ENCODE data around the gene RETREG1.

RETREG1 gene

GRCh38 chr5:16550316-16550952, 66.4 kb downstream of the RETREG1 start:
- Histone ChIP-seq H2AFZ (ENCODE audit: low read length) (no peak overlapping the region), H3K23ac (ENCODE audit: low read depth, low read length, poor library complexity) (no peak overlapping the region), H3K4me3 (ENCODE audit: low read length in 2 of 2) (no peak overlapping the region), H3K4me1 (ENCODE audit: control insufficient read depth in 2 of 2, insufficient read depth in 1 of 2, low read depth in 1 of 2, low read length in 2 of 2) (peaks cover 0 to 2% of the 10 kb centered on the region in 2 donors), H3K79me1 (ENCODE audit: low read depth, low read length) (peaks cover 2% of the 10 kb centered on the region), H3K27me3 (ENCODE audit: control insufficient read depth in 3 of 3, insufficient read depth in 3 of 3, low read depth in 1 of 3, low read length in 3 of 3) (peaks cover 0 to 3% (median 0%) of the 10 kb centered on the region in 3 experiments), H4K8ac (ENCODE audit: low read depth, low read length) (no peak overlapping the region), H2BK120ac (ENCODE audit: low read depth, low read length) (no peak overlapping the region), H2BK5ac (ENCODE audit: low read length) (no peak overlapping the region), H3K9me3 (replicated peaks in 1 of 2; ENCODE audit: control insufficient read depth in 2 of 2, insufficient read depth in 1 of 2, low read depth in 1 of 2, low read length in 2 of 2) (no peaks in the 10 kb centered on the region), H3K4ac (ENCODE audit: low read length) (no peak overlapping the region), H4K91ac (ENCODE audit: low read depth, low read length, poor library complexity) (no peak overlapping the region), H3K9ac (ENCODE audit: low read depth, low read length, poor library complexity) (no peak overlapping the region), H3K14ac (ENCODE audit: low read length) (no peak overlapping the region), H3K4me2 (ENCODE audit: insufficient read depth, low read length, poor library complexity, severe bottlenecking) (no peak overlapping the region), H3K36me3 (replicated peaks in 1 of 2; ENCODE audit: control insufficient read depth in 2 of 2, insufficient read depth in 2 of 2, low read length in 2 of 2) (no peaks in the 10 kb centered on the region), H2AK5ac (ENCODE audit: low read depth, low read length) (no peak overlapping the region), H2BK15ac (ENCODE audit: low read length) (no peak overlapping the region), H2BK12ac (ENCODE audit: low read length) (no peak overlapping the region), H3K27ac (replicated peaks; ENCODE audit: low read length) (no peak overlapping the region), H3K18ac (ENCODE audit: low read length) (no peak overlapping the region)
- WGBS, 2 donors (ENCODE audit: extremely low coverage in 2 of 2, insufficient read length in 2 of 2, insufficient replicate concordance in 1 of 2): no CpG with 5 or more reads among the region's 7 CpGs
- DNase-seq (ENCODE audit: low spot score): no peak

GRCh38 chr5:16549491-16550206, 67.1 kb downstream of the RETREG1 start:
- Histone ChIP-seq H2BK15ac (ENCODE audit: low read length) (no peak overlapping the region), H3K36me3 (replicated peaks in 1 of 2; ENCODE audit: control insufficient read depth in 2 of 2, insufficient read depth in 2 of 2, low read length in 2 of 2) (no peaks in the 10 kb centered on the region), H2AK5ac (ENCODE audit: low read depth, low read length) (no peak overlapping the region), H3K14ac (ENCODE audit: low read length) (no peak overlapping the region), H2BK12ac (ENCODE audit: low read length) (no peak overlapping the region), H3K9ac (ENCODE audit: low read depth, low read length, poor library complexity) (no peak overlapping the region), H3K27ac (replicated peaks; ENCODE audit: low read length) (no peak overlapping the region), H3K9me3 (replicated peaks in 1 of 2; ENCODE audit: control insufficient read depth in 2 of 2, insufficient read depth in 1 of 2, low read depth in 1 of 2, low read length in 2 of 2) (no peaks in the 10 kb centered on the region), H3K4me3 (ENCODE audit: low read length in 2 of 2) (no peak overlapping the region), H2AFZ (ENCODE audit: low read length) (no peak overlapping the region), H3K27me3 (ENCODE audit: control insufficient read depth in 3 of 3, insufficient read depth in 3 of 3, low read depth in 1 of 3, low read length in 3 of 3) (peaks cover 0 to 5% (median 0%) of the 10 kb centered on the region in 3 experiments), H3K79me1 (ENCODE audit: low read depth, low read length) (peaks cover 2% of the 10 kb centered on the region), H2BK120ac (ENCODE audit: low read depth, low read length) (no peak overlapping the region), H4K91ac (ENCODE audit: low read depth, low read length, poor library complexity) (no peak overlapping the region), H3K4me2 (ENCODE audit: insufficient read depth, low read length, poor library complexity, severe bottlenecking) (no peak overlapping the region), H2BK5ac (ENCODE audit: low read length) (no peak overlapping the region), H3K23ac (ENCODE audit: low read depth, low read length, poor library complexity) (no peak overlapping the region), H3K4ac (ENCODE audit: low read length) (no peak overlapping the region), H3K4me1 (ENCODE audit: control insufficient read depth in 2 of 2, insufficient read depth in 1 of 2, low read depth in 1 of 2, low read length in 2 of 2) (peaks cover 0 to 2% of the 10 kb centered on the region in 2 donors), H3K18ac (ENCODE audit: low read length) (no peak overlapping the region), H4K8ac (ENCODE audit: low read depth, low read length) (no peak overlapping the region)
- DNase-seq (ENCODE audit: low spot score): no peak
- no CpG with 5 or more reads among the region's 5 CpGs for WGBS, 2 donors (ENCODE audit: extremely low coverage in 2 of 2, insufficient read length in 2 of 2, insufficient replicate concordance in 1 of 2)

GRCh38 chr5:16548812-16549211, 68.0 kb downstream of the RETREG1 start:
- WGBS, 2 donors (ENCODE audit: extremely low coverage in 2 of 2, insufficient read length in 2 of 2, insufficient replicate concordance in 1 of 2): no CpG with 5 or more reads among the region's 3 CpGs
- no peak for DNase-seq (ENCODE audit: low spot score)
- H2BK5ac ChIP-seq (ENCODE audit: low read length): no peak overlapping the region

GRCh38 chr5:16548115-16548514, 68.7 kb downstream of the RETREG1 start:
- Histone ChIP-seq H2AK5ac (ENCODE audit: low read depth, low read length) (no peak overlapping the region), H3K14ac (ENCODE audit: low read length) (no peak overlapping the region), H3K23ac (ENCODE audit: low read depth, low read length, poor library complexity) (no peak overlapping the region), H3K4ac (ENCODE audit: low read length) (no peak overlapping the region), H3K18ac (ENCODE audit: low read length) (no peak overlapping the region), H3K27ac (replicated peaks; ENCODE audit: low read length) (no peak overlapping the region), H3K9ac (ENCODE audit: low read depth, low read length, poor library complexity) (no peak overlapping the region), H2BK120ac (ENCODE audit: low read depth, low read length) (no peak overlapping the region), H2BK15ac (ENCODE audit: low read length) (no peak overlapping the region), H2BK5ac (ENCODE audit: low read length) (no peak overlapping the region), H2BK12ac (ENCODE audit: low read length) (no peak overlapping the region), H3K4me3 (ENCODE audit: low read length in 2 of 2) (no peak overlapping the region), H2AFZ (ENCODE audit: low read length) (no peak overlapping the region), H3K4me2 (ENCODE audit: insufficient read depth, low read length, poor library complexity, severe bottlenecking) (no peak overlapping the region), H3K27me3 (ENCODE audit: control insufficient read depth in 3 of 3, insufficient read depth in 3 of 3, low read depth in 1 of 3, low read length in 3 of 3) (peaks cover 0 to 5% (median 0%) of the 10 kb centered on the region in 3 experiments), H3K79me1 (ENCODE audit: low read depth, low read length) (no peaks in the 10 kb centered on the region), H3K4me1 (ENCODE audit: control insufficient read depth in 2 of 2, insufficient read depth in 1 of 2, low read depth in 1 of 2, low read length in 2 of 2) (peaks cover 0 to 2% of the 10 kb centered on the region in 2 donors), H3K36me3 (replicated peaks in 1 of 2; ENCODE audit: control insufficient read depth in 2 of 2, insufficient read depth in 2 of 2, low read length in 2 of 2) (no peaks in the 10 kb centered on the region), H3K9me3 (replicated peaks in 1 of 2; ENCODE audit: control insufficient read depth in 2 of 2, insufficient read depth in 1 of 2, low read depth in 1 of 2, low read length in 2 of 2) (no peaks in the 10 kb centered on the region), H4K8ac (ENCODE audit: low read depth, low read length) (no peak overlapping the region), H4K91ac (ENCODE audit: low read depth, low read length, poor library complexity) (no peak overlapping the region)
- DNase-seq (ENCODE audit: low spot score): no peak
- WGBS, 2 donors (ENCODE audit: extremely low coverage in 2 of 2, insufficient read length in 2 of 2, insufficient replicate concordance in 1 of 2): no CpG with 5 or more reads among the region's 2 CpGs

More at GRCh38 chr5:16548812-16549211, 68.0 kb downstream of the RETREG1 start:
- H3K27ac ChIP-seq (replicated peaks; ENCODE audit: low read length): no peak overlapping the region
- H3K27me3 ChIP-seq (ENCODE audit: control insufficient read depth in 3 of 3, insufficient read depth in 3 of 3, low read depth in 1 of 3, low read length in 3 of 3): peaks cover 0 to 5% (median 0%) of the 10 kb centered on the region in 3 experiments
- H3K36me3 ChIP-seq (replicated peaks in 1 of 2; ENCODE audit: control insufficient read depth in 2 of 2, insufficient read depth in 2 of 2, low read length in 2 of 2): no peaks in the 10 kb centered on the region
- no peak overlapping the region for H2AFZ ChIP-seq (ENCODE audit: low read length)
- no peaks in the 10 kb centered on the region for H3K9me3 ChIP-seq (replicated peaks in 1 of 2; ENCODE audit: control insufficient read depth in 2 of 2, insufficient read depth in 1 of 2, low read depth in 1 of 2, low read length in 2 of 2)
- no peak overlapping the region for H3K9ac ChIP-seq (ENCODE audit: low read depth, low read length, poor library complexity)
- H2BK15ac ChIP-seq (ENCODE audit: low read length): no peak overlapping the region
- peaks cover 0 to 2% of the 10 kb centered on the region in 2 donors for H3K4me1 ChIP-seq (ENCODE audit: control insufficient read depth in 2 of 2, insufficient read depth in 1 of 2, low read depth in 1 of 2, low read length in 2 of 2)
- H3K18ac ChIP-seq (ENCODE audit: low read length): no peak overlapping the region
- H3K79me1 ChIP-seq (ENCODE audit: low read depth, low read length): no peaks in the 10 kb centered on the region
- H4K8ac ChIP-seq (ENCODE audit: low read depth, low read length): no peak overlapping the region
- H3K4me3 ChIP-seq (ENCODE audit: low read length in 2 of 2): no peak overlapping the region
- H2BK12ac ChIP-seq (ENCODE audit: low read length): no peak overlapping the region
- no peak overlapping the region for H3K14ac ChIP-seq (ENCODE audit: low read length)
- H3K4ac ChIP-seq (ENCODE audit: low read length): no peak overlapping the region
- H4K91ac ChIP-seq (ENCODE audit: low read depth, low read length, poor library complexity): no peak overlapping the region
- H3K23ac ChIP-seq (ENCODE audit: low read depth, low read length, poor library complexity): no peak overlapping the region
- H2BK120ac ChIP-seq (ENCODE audit: low read depth, low read length): no peak overlapping the region
- H2AK5ac ChIP-seq (ENCODE audit: low read depth, low read length): no peak overlapping the region
- no peak overlapping the region for H3K4me2 ChIP-seq (ENCODE audit: insufficient read depth, low read length, poor library complexity, severe bottlenecking)
